ENCODE results near the gene FHOD1.

Gene FHOD1

GRCh38 chr16:67281536-67282446 is 34.5 kb upstream of the FHOD1 start:
- H3K4me3 ChIP-seq (ENCODE audit: low read depth, low read length) = no peak overlapping the region
- DNase-seq (ENCODE audit: low read depth) = no peak
- no peak for TF ChIP-seq CTCF (IDR thresholded peaks at IDR 0.05; ENCODE audit: low read depth, low read length, missing control alignments)

- H3K4me3 ChIP-seq (ENCODE audit: low read depth, low read length) = no peak overlapping the region
- no peak for DNase-seq (ENCODE audit: low read depth)
- TF ChIP-seq CTCF (IDR thresholded peaks at IDR 0.05; ENCODE audit: low read depth, low read length, missing control alignments) = no peak
Observed at GRCh38 chr16:67280090-67281015, 33.1 kb upstream of the FHOD1 start.

GRCh38 chr16:67279296-67280089 is 32.2 kb upstream of the FHOD1 start, which contains the start of gene PLEKHG4:
Gene PLEKHG4, plus strand, starts transcription at chr16:67279532. Its CDS starts 513 bp downstream, at chr16:67280045.
- peak; percentile 80 for TF ChIP-seq CTCF (IDR thresholded peaks at IDR 0.05; ENCODE audit: low read depth, low read length, missing control alignments)
- H3K4me3 ChIP-seq (ENCODE audit: low read depth, low read length) = peak within 1 kb of the TSS; percentile 81
- peak; percentile 22 for DNase-seq (ENCODE audit: low read depth)

GRCh38 chr16:67278773-67279295 is 31.6 kb upstream of the FHOD1 start:
- TF ChIP-seq CTCF (IDR thresholded peaks at IDR 0.05; ENCODE audit: low read depth, low read length, missing control alignments) = peak; percentile 53
- H3K4me3 ChIP-seq (ENCODE audit: low read depth, low read length) = peak overlapping the region; percentile 81
- no peak for DNase-seq (ENCODE audit: low read depth)

GRCh38 chr16:67277999-67278772 is 30.9 kb upstream of the FHOD1 start:
- no peak for TF ChIP-seq CTCF (IDR thresholded peaks at IDR 0.05; ENCODE audit: low read depth, low read length, missing control alignments)
- peak overlapping the region; percentile 81 for H3K4me3 ChIP-seq (ENCODE audit: low read depth, low read length)
- DNase-seq (ENCODE audit: low read depth) = no peak
